H1 (cell line): ENCODE measurements around the gene SERHL2. TPM values are rescaled to one million over a fixed set of nuclear protein-coding genes. Genes with fewer than 3 reads are reported as not detected.

ENCODE experiments used
- CTCF ChIA-PET: fragments of 300-600 bp; sonication (Branson Sonifier 250); formaldehyde crosslinking; loops from one replicate; lab custom pipeline; 2021; ENCODE audit not compliant: partially characterized antibody; lab: Charles Lee
- POLR2A ChIA-PET: fragments of 300-600 bp; sonication (Branson Sonifier 250); formaldehyde crosslinking; loops from one replicate; lab custom pipeline; 2021; ENCODE audit warnings: inconsistent platforms; ENCODE audit not compliant: partially characterized antibody; lab: Charles Lee
- DNase-seq, 2 experiments: peaks; one replicate each; pipeline versions ENCODE4 v3.0.0 to v3.0.0-alpha.2; 2010 to 2022; ENCODE audit warnings: low spot score in 2 of 2, low read depth in 1 of 2, mixed read lengths in 1 of 2
- FAIRE-seq: peaks from 2 replicates; lab custom pipeline; 2011; peaks lifted over from hg19 to GRCh38; lab: Jason Lieb, UNC
- H2AFZ ChIP-seq: 2 replicates; pipeline ENCODE4 v1.8.1; 2012; ENCODE audit warnings: low read length, inconsistent platforms
- H2AK5ac ChIP-seq: 2 replicates; pipeline ENCODE4 v1.6.1; 2013; ENCODE audit warnings: low read depth, low read length
- H2BK120ac ChIP-seq: replicated peaks from 2 replicates; pipeline ENCODE3; 2013; ENCODE audit warnings: low read depth, low read length, inconsistent platforms
- H2BK12ac ChIP-seq: 2 replicates; pipeline ENCODE4 v1.6.1; 2013; ENCODE audit warnings: low read depth, low read length
- H2BK15ac ChIP-seq: 2 replicates; pipeline ENCODE4 v1.6.1; 2013; ENCODE audit warnings: low read length
- H2BK20ac ChIP-seq: 2 replicates; pipeline ENCODE4 v1.6.1; 2013; ENCODE audit warnings: low read length
- H2BK5ac ChIP-seq: 2 replicates; pipeline ENCODE4 v1.6.1; 2013; ENCODE audit warnings: low read depth, low read length
- H3K14ac ChIP-seq: 2 replicates; pipeline ENCODE4 v1.6.1; 2013; ENCODE audit warnings: inconsistent platforms; ENCODE audit not compliant: insufficient read length
- H3K18ac ChIP-seq: 2 replicates; pipeline ENCODE4 v1.6.1; 2013; ENCODE audit warnings: low read length; ENCODE audit errors: extremely low read depth
- H3K23ac ChIP-seq: 2 replicates; pipeline ENCODE4 v1.6.1; 2013; ENCODE audit warnings: inconsistent platforms; ENCODE audit not compliant: insufficient read length
- H3K23me2 ChIP-seq: 2 replicates; pipeline ENCODE4 v1.6.1; 2013; ENCODE audit warnings: low read depth, low read length
- H3K27ac ChIP-seq: 2 replicates; pipeline ENCODE4 v1.6.1; 2011; ENCODE audit warnings: low read depth, low read length, inconsistent platforms
- H3K27me3 ChIP-seq, 4 experiments: replicated peaks in 1 of 4; 1 replicate in 1 of 4; 2 replicates in 3 of 4; pipeline versions ENCODE4 v1.6.1 to v1.8.1; 2011 to 2013; ENCODE audit warnings: low read length in 3 of 4, mild to moderate bottlenecking in 3 of 4, inconsistent platforms in 2 of 4, mixed read lengths in 2 of 4, moderate library complexity in 1 of 4; ENCODE audit not compliant: control insufficient read depth in 3 of 4, insufficient read depth in 3 of 4; ENCODE audit errors: extremely low read depth in 1 of 4
- H3K36me3 ChIP-seq, 4 experiments: 2 replicates each; pipeline versions ENCODE4 v1.6.1 to v1.8.1; 2011 to 2013; ENCODE audit warnings: mild to moderate bottlenecking in 4 of 4, low read length in 3 of 4, moderate library complexity in 2 of 4, control low read depth in 1 of 4, inconsistent platforms in 1 of 4; ENCODE audit not compliant: insufficient read depth in 4 of 4, control insufficient read depth in 2 of 4
- H3K4ac ChIP-seq: replicated peaks from 2 replicates; pipeline ENCODE3; 2013; ENCODE audit warnings: low read length, low read depth, mixed read lengths, inconsistent platforms; ENCODE audit not compliant: insufficient read length
- H3K4me1 ChIP-seq, 4 experiments: replicated peaks in 1 of 4; 1 replicate in 1 of 4; 2 replicates in 3 of 4; pipeline versions ENCODE4 v1.6.1 to v1.8.1; 2011 to 2013; ENCODE audit warnings: low read length in 3 of 4, inconsistent platforms in 2 of 4, mixed read lengths in 1 of 4; ENCODE audit not compliant: insufficient read depth in 4 of 4, control insufficient read depth in 3 of 4
- H3K4me2 ChIP-seq, 2 experiments: 2 replicates each; pipeline versions ENCODE4 v1.6.1 to v1.8.1; 2011 to 2013; ENCODE audit warnings: low read depth in 2 of 2, low read length in 2 of 2, control low read depth in 1 of 2, inconsistent platforms in 1 of 2, mild to moderate bottlenecking in 1 of 2; ENCODE audit not compliant: insufficient read depth in 1 of 2
- H3K4me3 ChIP-seq, 4 experiments: fragments of 200-600, 300-600 bp in 1 of 4; sonication (generic), shearing (Covaris generic), sonication (Bioruptor Twin) in 1 of 4; 2 replicates each; pipeline versions ENCODE4 v1.5.1 to v1.8.1; 2011 to 2016; ENCODE audit warnings: low read length in 4 of 4, low read depth in 3 of 4, control low read depth in 2 of 4, inconsistent platforms in 2 of 4, mild to moderate bottlenecking in 2 of 4, mixed read lengths in 1 of 4, moderate library complexity in 1 of 4; ENCODE audit not compliant: insufficient read depth in 2 of 4; ENCODE audit errors: extremely low read depth in 1 of 4
- H3K56ac ChIP-seq: replicated peaks from 2 replicates; pipeline ENCODE3; 2013; ENCODE audit warnings: low read depth, mild to moderate bottlenecking, mixed read lengths, low read length, inconsistent platforms; ENCODE audit not compliant: insufficient read length
- H3K79me1 ChIP-seq: 2 replicates; pipeline ENCODE4 v1.6.1; 2013; ENCODE audit warnings: low read depth, low read length, control low read depth
- H3K79me2 ChIP-seq, 2 experiments: 2 replicates each; pipeline versions ENCODE4 v1.6.1 to v1.8.1; 2012 to 2013; ENCODE audit warnings: low read length in 2 of 2, mild to moderate bottlenecking in 2 of 2, inconsistent platforms in 1 of 2; ENCODE audit not compliant: insufficient read depth in 2 of 2, control insufficient read depth in 1 of 2
- H3K9ac ChIP-seq, 4 experiments: replicated peaks in 1 of 4; 1 replicate in 1 of 4; 2 replicates in 3 of 4; pipeline versions ENCODE4 v1.6.1 to v1.8.1; 2011 to 2013; ENCODE audit warnings: low read depth in 3 of 4, low read length in 3 of 4, control low read depth in 2 of 4, mild to moderate bottlenecking in 2 of 4, moderate library complexity in 2 of 4, inconsistent platforms in 1 of 4; ENCODE audit errors: extremely low read depth in 1 of 4
- H3K9me3 ChIP-seq, 2 experiments: 2 replicates each; pipeline versions ENCODE4 v1.6.1 to v1.8.1; 2012 to 2013; ENCODE audit warnings: mild to moderate bottlenecking in 2 of 2, moderate library complexity in 2 of 2, control low read depth in 1 of 2, inconsistent platforms in 1 of 2, low read depth in 1 of 2, low read length in 1 of 2, mixed read lengths in 1 of 2; ENCODE audit not compliant: insufficient read depth in 2 of 2
- H4K20me1 ChIP-seq, 2 experiments: replicated peaks in 1 of 2; 2 replicates each; pipeline versions ENCODE3 to v1.8.1; 2011 to 2013; ENCODE audit warnings: inconsistent platforms in 2 of 2, low read length in 2 of 2, mild to moderate bottlenecking in 1 of 2; ENCODE audit not compliant: insufficient read depth in 2 of 2, control insufficient read depth in 1 of 2
- H4K5ac ChIP-seq: 2 replicates; pipeline ENCODE4 v1.6.1; 2013; ENCODE audit warnings: low read length, low read depth, mixed read lengths, inconsistent platforms; ENCODE audit not compliant: insufficient read length
- H4K8ac ChIP-seq: 2 replicates; pipeline ENCODE4 v1.8.0; 2013; ENCODE audit warnings: mild to moderate bottlenecking, moderate library complexity, low read length, inconsistent platforms; ENCODE audit not compliant: insufficient read depth; ENCODE audit errors: extremely low read depth
- H4K91ac ChIP-seq: replicated peaks from 2 replicates; pipeline ENCODE3; 2013; ENCODE audit warnings: low read length, mixed read lengths, inconsistent platforms; ENCODE audit not compliant: insufficient read length
- FOSL1 ChIP-seq: IDR thresholded peaks from 2 replicates; pipeline ENCODE4 v1.6.1; 2011; ENCODE audit warnings: mild to moderate bottlenecking, low read depth, low read length, moderate library complexity; ENCODE audit not compliant: insufficient read depth
- MAFK ChIP-seq: IDR thresholded peaks from 2 replicates; pipeline ENCODE4 v1.6.1; 2012; ENCODE audit warnings: low read depth, mild to moderate bottlenecking, improper control_type of control experiment, low read length
- POLR2AphosphoS5 ChIP-seq: IDR thresholded peaks from 2 replicates; pipeline ENCODE4 v1.6.1; 2011; ENCODE audit warnings: low read depth, low read length
- RBBP5 ChIP-seq: IDR thresholded peaks from 2 replicates; pipeline ENCODE4 v1.7.1; 2012; ENCODE audit warnings: low read depth, mild to moderate bottlenecking, inconsistent platforms, low read length, moderate library complexity, borderline replicate concordance
- SP1 ChIP-seq: IDR thresholded peaks from 2 replicates; pipeline ENCODE4 v1.6.1; 2011; ENCODE audit warnings: low read depth, low read length
- SUZ12 ChIP-seq: fragments of 200-600 bp; sonication (generic); IDR thresholded peaks from 2 replicates; pipeline ENCODE4 v1.6.1; 2012; ENCODE audit warnings: mild to moderate bottlenecking, inconsistent platforms, low read length, moderate library complexity, mixed read lengths
- TAF1 ChIP-seq: IDR thresholded peaks from 2 replicates; pipeline ENCODE4 v1.6.1; 2011; ENCODE audit warnings: mild to moderate bottlenecking, low read depth, low read length
- TAF7 ChIP-seq: optimal IDR thresholded peaks from 2 replicates; pipeline ENCODE3; 2011; ENCODE audit warnings: low read depth, mild to moderate bottlenecking, inconsistent platforms, low read length, moderate library complexity, borderline replicate concordance
- WGBS, 2 experiments: shearing (Covaris generic) in 1 of 2; methylation state at CpG; one replicate each; pipeline versions ENCODE4 v1.1.6 to v1.1.7; 2013 to 2015; ENCODE audit warnings: low lambda C conversion rate in 2 of 2, mixed read lengths in 2 of 2, inconsistent platforms in 1 of 2, low coverage in 1 of 2, missing lambda C conversion rate in 1 of 2; ENCODE audit not compliant: insufficient replicate concordance in 2 of 2, insufficient coverage in 1 of 2, insufficient read length in 1 of 2; ENCODE audit errors: extremely low coverage in 1 of 2, missing lambda C conversion rate in 1 of 2; 5-methylcytosine and 5-hydroxymethylcytosine counted together
- polyA plus RNA-seq, 7 experiments: library from polyadenylated mRNA; depleted of rRNA in 3 of 7; stranded (reverse) in 5 of 7; unstranded in 2 of 7; fragments of >200 nt in 5 of 7; fragments of 200-250 nt in 2 of 7; gene quantifications; 1 replicate in 5 of 7; 2 replicates in 1 of 7; 4 replicates in 1 of 7; pipeline versions ENCODE4 v1.2.1 to v1.2.3, GENCODE V29; 2011 to 2013; ENCODE audit warnings: missing spikeins in 2 of 7, mixed read lengths in 2 of 7
- total RNA-seq: library from RNA; stranded (reverse); fragmentation: NEBNext Ultra II Directional; extraction: Animal tissue kit (Norgen Biotek cat#: 25700); gene quantifications from 2 replicates; pipeline ENCODE4 v1.2.1, GENCODE V29; 2021
- TF ChIP-seq, protein P1 (sequence below): IDR thresholded peaks from 2 replicates; pipeline ENCODE4 v1.6.1; 2011; ENCODE audit warnings: low read depth, mild to moderate bottlenecking, low read length; ENCODE audit not compliant: insufficient read depth
- TF ChIP-seq, protein P2 (sequence below): IDR thresholded peaks from 2 replicates; pipeline ENCODE4 v1.6.1; 2012; ENCODE audit warnings: inconsistent platforms

Gene SERHL2
- total and polyA plus RNA-seq, 2 of the 8 experiments (the other 6 are each of a cell fraction or from before 2014, with no cell fraction given): 0.91 TPM; not detected in 1

DNA sequence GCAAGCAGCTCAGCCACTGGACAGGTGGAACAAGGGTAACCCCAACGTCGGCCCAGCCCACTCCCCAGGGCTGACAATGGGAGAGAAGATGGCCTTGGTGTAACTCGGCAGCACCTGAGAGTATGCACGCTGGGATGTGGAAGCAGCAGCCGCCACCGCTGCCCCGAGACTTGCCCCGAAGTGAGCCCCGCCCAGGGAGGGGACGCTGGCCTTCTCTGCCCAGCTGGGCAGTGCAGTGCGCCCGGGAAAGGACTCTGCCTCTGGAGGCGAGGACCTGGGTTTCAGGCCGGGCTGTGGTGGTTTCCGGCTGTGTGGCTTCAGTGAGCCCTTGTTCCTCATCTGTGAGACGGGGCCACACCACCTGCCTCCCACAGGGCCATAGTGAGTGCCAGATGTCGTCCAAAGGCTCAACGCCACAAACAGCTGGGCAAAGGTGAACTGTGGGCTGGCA, 69.6 kb downstream of the SERHL2 start:
- ChIA-PET POLR2A (interaction anchor here (1.6 to 8.9 kb wide), 5 partner anchors 9 to 392 kb away, joined by 4 to 85 read pairs (median 8); partner anchors contain the start of genes CYB5R3, PACSIN2 and POLDIP3), CTCF (interaction anchor here (1.0 to 4.9 kb wide), 6 partner anchors 8 to 244 kb away, joined by 3 to 43 read pairs (median 14); no protein-coding TSS in a partner anchor)
- Histone ChIP-seq H2BK15ac (no peak overlapping the region), H3K79me2 (no peaks in the 10 kb centered on the region), H4K8ac (no peak overlapping the region), H3K27me3 (no peaks in the 10 kb centered on the region), H3K14ac (no peak overlapping the region), H3K4me2 (no peak overlapping the region), H3K23ac (no peak overlapping the region), H4K91ac (no peak overlapping the region), H3K23me2 (no peaks in the 10 kb centered on the region), H2BK20ac (no peak overlapping the region), H2BK12ac (no peak overlapping the region), H3K4ac (no peak overlapping the region), H3K4me3 (no peak overlapping the region), H3K79me1 (no peaks in the 10 kb centered on the region), H3K4me1 (no peaks in the 10 kb centered on the region; a peak in 1 of 7 replicates), H3K9me3 (no peaks in the 10 kb centered on the region), H2AK5ac (no peak overlapping the region), H3K9ac (no peak overlapping the region), H2BK120ac (no peak overlapping the region), H3K27ac (no peak overlapping the region), H2AFZ (no peak overlapping the region), H3K18ac (no peak overlapping the region), H2BK5ac (no peak overlapping the region), H4K20me1 (peaks cover 1 to 8% of the 10 kb centered on the region in 2 experiments), H3K56ac (no peak overlapping the region), H4K5ac (no peak overlapping the region), H3K36me3 (peaks cover 4 to 26% (median 11%) of the 10 kb centered on the region in 4 experiments; a peak in 5 of 8 replicates)
- FAIRE-seq (no peak), DNase-seq (no peak)
- TF ChIP-seq RBBP5: no peak
- TF ChIP-seq, protein P1, sequence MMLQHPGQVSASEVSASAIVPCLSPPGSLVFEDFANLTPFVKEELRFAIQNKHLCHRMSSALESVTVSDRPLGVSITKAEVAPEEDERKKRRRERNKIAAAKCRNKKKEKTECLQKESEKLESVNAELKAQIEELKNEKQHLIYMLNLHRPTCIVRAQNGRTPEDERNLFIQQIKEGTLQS: no peak
- TF ChIP-seq, protein P2, sequence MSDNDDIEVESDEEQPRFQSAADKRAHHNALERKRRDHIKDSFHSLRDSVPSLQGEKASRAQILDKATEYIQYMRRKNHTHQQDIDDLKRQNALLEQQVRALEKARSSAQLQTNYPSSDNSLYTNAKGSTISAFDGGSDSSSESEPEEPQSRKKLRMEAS: no peak
- TF ChIP-seq SUZ12: no peak
- TF ChIP-seq TAF1: no peak
- no peak for TF ChIP-seq FOSL1
- no peak for TF ChIP-seq MAFK
- no peak for TF ChIP-seq POLR2AphosphoS5
- no peak for TF ChIP-seq TAF7
- TF ChIP-seq SP1: no peak
- 86% methylated on average over 15 of the region's 18 CpGs; no CpG with 5 or more reads in 1 of the 2 experiments for WGBS, 2 experiments
